Small intestine (tissue), 7 donors: Measurements from ENCODE around the gene CNGA1. TPM values are rescaled to one million over a fixed set of nuclear protein-coding genes. Genes with fewer than 3 reads are reported as not detected.

ENCODE experiments used
- DNase-seq, 2 donors: peaks; one replicate each; pipeline versions ENCODE4 v3.0.0 to v3.0.0-alpha.2; 2013
- FAIRE-seq: peaks from 2 replicates; lab custom pipeline; 2012; peaks lifted over from hg19 to GRCh38; lab: Jason Lieb, UNC
- H3K27ac ChIP-seq, 3 donors: one replicate each; pipeline ENCODE4 v1.5.1; 2013; ENCODE audit warnings: low read length in 2 of 3, mild to moderate bottlenecking in 2 of 3, control low read depth in 1 of 3, inconsistent platforms in 1 of 3, low read depth in 1 of 3, moderate library complexity in 1 of 3
- H3K27me3 ChIP-seq, 3 donors: one replicate each; pipeline ENCODE4 v1.6.1; 2013; ENCODE audit warnings: low read length in 3 of 3, inconsistent platforms in 1 of 3; ENCODE audit not compliant: control insufficient read depth in 3 of 3, insufficient read depth in 3 of 3
- H3K36me3 ChIP-seq, 3 donors: one replicate each; pipeline ENCODE4 v1.6.1; 2013; ENCODE audit warnings: low read length in 3 of 3, inconsistent platforms in 1 of 3, low read depth in 1 of 3, mild to moderate bottlenecking in 1 of 3, moderate library complexity in 1 of 3; ENCODE audit not compliant: control insufficient read depth in 3 of 3, insufficient read depth in 2 of 3
- H3K4me1 ChIP-seq, 3 donors: one replicate each; pipeline ENCODE4 v1.6.1; 2013; ENCODE audit warnings: low read length in 2 of 3, inconsistent platforms in 1 of 3, low read depth in 1 of 3, mild to moderate bottlenecking in 1 of 3, moderate library complexity in 1 of 3; ENCODE audit not compliant: control insufficient read depth in 3 of 3, insufficient read depth in 2 of 3
- H3K4me3 ChIP-seq, 3 donors: one replicate each; pipeline ENCODE4 v1.5.1; 2013; ENCODE audit warnings: low read length in 3 of 3, control low read depth in 1 of 3, inconsistent platforms in 1 of 3, low read depth in 1 of 3, mild to moderate bottlenecking in 1 of 3, moderate library complexity in 1 of 3
- H3K9me3 ChIP-seq, 2 donors: one replicate each; pipeline ENCODE4 v1.6.1; 2013; ENCODE audit warnings: low read depth in 1 of 2, low read length in 1 of 2; ENCODE audit not compliant: control insufficient read depth in 2 of 2, insufficient read depth in 1 of 2
- WGBS, 3 donors: extraction: QIAGEN DNeasy Blood & Tissue Kit; methylation state at CpG; one replicate each; pipeline ENCODE4 v1.1.7; 2013; 5-methylcytosine and 5-hydroxymethylcytosine counted together
- polyA plus RNA-seq, 4 donors: library from polyadenylated mRNA; stranded (reverse) in 3 of 4; unstranded in 1 of 4; fragments of 200-250 nt in 3 of 4; fragments of 120-200 nt in 1 of 4; gene quantifications; one replicate each; pipeline versions ENCODE4 v1.2.1 to v1.2.3, GENCODE V29; 2013
- donor health status: healthy with polysubstance abuse.
- donor health status: control.
- donor health status: control.
- donor health status: Bipolar disorder and iron deficiency.
- donor health status: healthy.

Gene CNGA1
- polyA plus RNA-seq, 4 donors = 1.4 to 10.5 (median 6.1) TPM

GRCh38 chr4:47945930-47946726 is 70.4 kb downstream of the CNGA1 start:
- no peak overlapping the region for H3K27ac ChIP-seq

GRCh38 chr4:47942081-47942819 is 74.2 kb downstream of the CNGA1 start:
- DNase-seq = no peak
- no peak overlapping the region for H3K27ac ChIP-seq
- H3K9me3 ChIP-seq = no peaks in the 10 kb centered on the region
- no peaks in the 10 kb centered on the region for H3K27me3 ChIP-seq
- H3K36me3 ChIP-seq = no peaks in the 10 kb centered on the region
- H3K4me3 ChIP-seq = no peak overlapping the region
- no peaks in the 10 kb centered on the region for H3K4me1 ChIP-seq
- 83 to 91% (median 87%) methylated on average over 10 of the region's 10 CpGs for WGBS, 3 donors
- no peak for FAIRE-seq

More at GRCh38 chr4:47945930-47946726, 70.4 kb downstream of the CNGA1 start:
- H3K4me1 ChIP-seq = no peaks in the 10 kb centered on the region
- WGBS, 3 donors = 87 to 96% (median 92%) methylated on average over 5 of the region's 5 CpGs
- no peak for DNase-seq
- FAIRE-seq = no peak
- no peaks in the 10 kb centered on the region for H3K9me3 ChIP-seq
- no peaks in the 10 kb centered on the region for H3K27me3 ChIP-seq
- no peaks in the 10 kb centered on the region for H3K36me3 ChIP-seq
- H3K4me3 ChIP-seq = no peak overlapping the region

GRCh38 chr4:47939456-47939855 is 77.0 kb downstream of the CNGA1 start:
- Histone ChIP-seq H3K27me3 (no peaks in the 10 kb centered on the region), H3K4me1 (no peaks in the 10 kb centered on the region), H3K9me3 (no peaks in the 10 kb centered on the region), H3K4me3 (no peak overlapping the region), H3K36me3 (no peaks in the 10 kb centered on the region), H3K27ac (no peak overlapping the region)
- FAIRE-seq = no peak
- 49 to 76% (median 51%) methylated on average over 5 of the region's 5 CpGs for WGBS, 3 donors
- DNase-seq = no peak

GRCh38 chr4:47936336-47936735 is 80.1 kb downstream of the CNGA1 start:
- no peaks in the 10 kb centered on the region for H3K36me3 ChIP-seq
- WGBS, 3 donors = 90 to 94% (median 90%) methylated on average over 6 of the region's 6 CpGs
- no peaks in the 10 kb centered on the region for H3K9me3 ChIP-seq
- peaks cover 0 to 4% (median 0%) of the 10 kb centered on the region in 3 donors for H3K4me1 ChIP-seq
- no peak for DNase-seq
- no peaks in the 10 kb centered on the region for H3K27me3 ChIP-seq
- no peak overlapping the region for H3K4me3 ChIP-seq
- no peak overlapping the region for H3K27ac ChIP-seq
- no peak for FAIRE-seq

GRCh38 chr4:47933840-47934239 is 82.6 kb downstream of the CNGA1 start:
- DNase-seq (peak; percentile 42 to 59), FAIRE-seq (peak; percentile 74)
- 2 to 6% (median 3%) methylated on average over 4 of the region's 4 CpGs for WGBS, 3 donors
- no peaks in the 10 kb centered on the region for H3K36me3 ChIP-seq
- no peaks in the 10 kb centered on the region for H3K27me3 ChIP-seq
- no peak overlapping the region for H3K4me3 ChIP-seq
- H3K27ac ChIP-seq = no peak overlapping the region
- peaks cover 0 to 10% (median 0%) of the 10 kb centered on the region in 3 donors for H3K4me1 ChIP-seq
- H3K9me3 ChIP-seq = no peaks in the 10 kb centered on the region

GRCh38 chr4:47930971-47931804 is 85.3 kb downstream of the CNGA1 start:
- peak overlapping the region in 1 of 3 donors; percentile 42 for H3K27ac ChIP-seq
- DNase-seq = peak; percentile 71 to 75
- FAIRE-seq = no peak

GRCh38 chr4:47929682-47930201 is 86.7 kb downstream of the CNGA1 start:
- H3K4me1 ChIP-seq = peaks cover 0 to 10% (median 0%) of the 10 kb centered on the region in 3 donors
- no peaks in the 10 kb centered on the region for H3K36me3 ChIP-seq
- 58 to 82% (median 66%) methylated on average over 4 of the region's 4 CpGs for WGBS, 3 donors
- no peak for DNase-seq
- no peak for FAIRE-seq
- H3K9me3 ChIP-seq = no peaks in the 10 kb centered on the region
- H3K27me3 ChIP-seq = no peaks in the 10 kb centered on the region
- H3K4me3 ChIP-seq = no peak overlapping the region
- H3K27ac ChIP-seq = no peak overlapping the region

More at GRCh38 chr4:47930971-47931804, 85.3 kb downstream of the CNGA1 start:
- no peak overlapping the region for H3K4me3 ChIP-seq
- H3K4me1 ChIP-seq = peaks cover 0 to 10% (median 0%) of the 10 kb centered on the region in 3 donors
- H3K27me3 ChIP-seq = no peaks in the 10 kb centered on the region
- WGBS, 3 donors = 47 to 50% (median 48%) methylated on average over 2 of the region's 2 CpGs
- H3K9me3 ChIP-seq = no peaks in the 10 kb centered on the region
- H3K36me3 ChIP-seq = no peaks in the 10 kb centered on the region
